MCF 10A (cell line): ENCODE data around the gene LRRN2. TPM values are rescaled to one million over a fixed set of nuclear protein-coding genes. Genes with fewer than 3 reads are reported as not detected.

Experiments used
- BruUV-seq: library from RNA; stranded (reverse); fragments of 400-500 nt; replicated peaks from 2 replicates; lab custom pipeline; 2021; lab: Mats Ljungman, UMichigan
- CTCF ChIA-PET: fragments of 300-600 bp; sonication (Branson Sonifier 250); formaldehyde crosslinking; extraction: SDS; loops from one replicate; lab custom pipeline; 2021; ENCODE audit warnings: antibody characterized with exemption, inconsistent platforms; lab: Yijun Ruan, JAX
- POLR2A ChIA-PET: fragments of 300-600, 350-650 bp; sonication (Branson Sonifier 250); formaldehyde crosslinking; extraction: SDS; loops from one replicate; lab custom pipeline; 2020; ENCODE audit warnings: antibody characterized with exemption, inconsistent platforms; lab: Yijun Ruan, JAX
- DNase-seq: peaks from one replicate; pipeline ENCODE4 v3.0.0-alpha.2; 2018; ENCODE audit not compliant: unreplicated experiment
- H3K27ac Mint-ChIP-seq: one replicate; pipeline ENCODE4 v1.8.0; 2022; ENCODE audit warnings: mild to moderate bottlenecking, low read depth, mixed read lengths; ENCODE audit not compliant: unreplicated experiment
- H3K27me3 Mint-ChIP-seq: one replicate; pipeline ENCODE4 v1.8.0; 2022; ENCODE audit warnings: mixed read lengths; ENCODE audit not compliant: insufficient read depth, unreplicated experiment
- H3K36me3 Mint-ChIP-seq: one replicate; pipeline ENCODE4 v1.8.0; 2022; ENCODE audit warnings: mild to moderate bottlenecking, moderate library complexity, mixed read lengths; ENCODE audit not compliant: insufficient read depth, unreplicated experiment
- H3K4me1 Mint-ChIP-seq: one replicate; pipeline ENCODE4 v1.8.0; 2022; ENCODE audit warnings: mixed read lengths; ENCODE audit not compliant: insufficient read depth, unreplicated experiment
- H3K4me3 Mint-ChIP-seq: one replicate; pipeline ENCODE4 v1.8.0; 2022; ENCODE audit warnings: mild to moderate bottlenecking, moderate library complexity, mixed read lengths; ENCODE audit not compliant: unreplicated experiment
- H3K9me3 Mint-ChIP-seq: one replicate; pipeline ENCODE4 v1.8.0; 2022; ENCODE audit warnings: mixed read lengths; ENCODE audit not compliant: unreplicated experiment
- CTCF ChIP-seq: fragments of 200-600 bp; IDR thresholded peaks from one replicate; pipeline ENCODE4 v1.8.0; 2022; ENCODE audit warnings: antibody characterized with exemption, mild to moderate bottlenecking; ENCODE audit not compliant: unreplicated experiment
- intact Hi-C: fragments of 100-400 bp; cut with micrococcal nuclease; formaldehyde crosslinking; loops from 2 replicates; pipeline ENCODE4 v1.14.1; 2022
- total RNA-seq: library from RNA; stranded (reverse); gene quantifications from 2 replicates; pipeline ENCODE4 v1.2.3, GENCODE V29; 2022

The LRRN2 gene
- total RNA-seq, 1 experiment from 2014 or later = not detected

GRCh38 chr1:204688776-204689175, 3.2 kb upstream of the LRRN2 start:
- BruUV-seq = no TSS peak
- H3K27me3 Mint-ChIP-seq = peaks cover 36% of the 10 kb centered on the region
- TF ChIP-seq CTCF = no peak
- no peak overlapping the region for H3K27ac Mint-ChIP-seq
- ChIA-PET POLR2A (interaction anchor here (0.7 to 2.3 kb wide), 2 partner anchors 9 to 20 kb away, joined by 5 to 6 read pairs; no protein-coding TSS in a partner anchor), CTCF (interaction anchor here (1.4 to 3.3 kb wide), 3 partner anchors 9 to 119 kb away, joined by 3 to 19 read pairs (median 7); no protein-coding TSS in a partner anchor)
- H3K4me1 Mint-ChIP-seq = no peaks in the 10 kb centered on the region
- no peaks in the 10 kb centered on the region for H3K9me3 Mint-ChIP-seq
- H3K4me3 Mint-ChIP-seq = no peak overlapping the region
- intact Hi-C loops = no loop called here
- no peak for DNase-seq
- H3K36me3 Mint-ChIP-seq = no peaks in the 10 kb centered on the region

- no peak for DNase-seq
- no peak for TF ChIP-seq CTCF
- CTCF ChIA-PET = interaction anchor here (0.5 to 3.3 kb wide), 8 partner anchors 10 to 923 kb away, joined by 3 to 19 read pairs (median 4); partner anchors contain the start of gene LAX1
- Mint-ChIP-seq H3K4me3 (no peak overlapping the region), H3K36me3 (no peaks in the 10 kb centered on the region), H3K9me3 (no peaks in the 10 kb centered on the region), H3K27ac (no peak overlapping the region), H3K27me3 (peaks cover 36% of the 10 kb centered on the region), H3K4me1 (no peaks in the 10 kb centered on the region)
- POLR2A ChIA-PET = interaction anchor here (0.7 to 2.3 kb wide), 3 partner anchors 8 to 20 kb away, joined by 4 to 6 read pairs (median 5); no protein-coding TSS in a partner anchor
- BruUV-seq = no TSS peak
- intact Hi-C loops = no loop called here
These were observed 2.5 kb upstream of the LRRN2 start for GRCh38 chr1:204688007-204688406.

GRCh38 chr1:204684571-204685235, 835 bp downstream of the LRRN2 start:
- DNase-seq = no peak
- no peaks in the 10 kb centered on the region for H3K4me1 Mint-ChIP-seq
- POLR2A ChIA-PET = interaction anchor here (0.6 to 0.7 kb wide), 2 partner anchors 107 to 995 kb away, joined by 3 to 4 read pairs; no protein-coding TSS in a partner anchor
- intact Hi-C loops = no loop called here
- H3K36me3 Mint-ChIP-seq = no peaks in the 10 kb centered on the region
- no peak for TF ChIP-seq CTCF
- CTCF ChIA-PET = interaction anchor here (0.6 to 1.4 kb wide), 4 partner anchors 121 to 1524 kb away, joined by 3 to 5 read pairs (median 3); no protein-coding TSS in a partner anchor
- no TSS peak for BruUV-seq
- H3K4me3 Mint-ChIP-seq = no peak overlapping the region
- H3K9me3 Mint-ChIP-seq = no peaks in the 10 kb centered on the region
- H3K27me3 Mint-ChIP-seq = peaks cover 40% of the 10 kb centered on the region
- no peak overlapping the region for H3K27ac Mint-ChIP-seq

- Mint-ChIP-seq H3K4me3 (no peak overlapping the region), H3K4me1 (no peaks in the 10 kb centered on the region), H3K27ac (no peak overlapping the region), H3K36me3 (no peaks in the 10 kb centered on the region), H3K27me3 (peaks cover 45% of the 10 kb centered on the region), H3K9me3 (no peaks in the 10 kb centered on the region)
- no peak for TF ChIP-seq CTCF
- no TSS peak for BruUV-seq
- intact Hi-C loops = no loop called here
- ChIA-PET CTCF (interaction anchor here (0.6 to 1.4 kb wide), 4 partner anchors 121 to 1524 kb away, joined by 3 to 5 read pairs (median 3); no protein-coding TSS in a partner anchor), POLR2A (interaction anchor here (0.6 kb wide), 1 partner anchor 108 kb away, joined by 3 read pairs; no protein-coding TSS in a partner anchor)
- DNase-seq = no peak
These were observed 1.4 kb downstream of the LRRN2 start for GRCh38 chr1:204684206-204684570.
